ENCODE results near the gene GTF2H2. TPM values are rescaled to one million over a fixed set of nuclear protein-coding genes. Genes with fewer than 3 reads are reported as not detected.
"Not testable (repeated sequence)": the region's sequence is repeated elsewhere in the genome, so short reads cannot be mapped to it uniquely, and the experiment has no call there.

Gene GTF2H2
- total RNA-seq, 1 donor from 2014 or later: 8.4 TPM

- DNase-seq (ENCODE audit: low spot score); intact Hi-C loops (cut with DNase I): not testable (repeated sequence)
Observed at GRCh38 chr5:71018376-71019005, 49.0 kb downstream of the GTF2H2 start.

- no peak for DNase-seq (ENCODE audit: low spot score)
- intact Hi-C loops (cut with DNase I): no loop called here
Observed at GRCh38 chr5:71014176-71014575, 53.3 kb downstream of the GTF2H2 start.

DNA sequence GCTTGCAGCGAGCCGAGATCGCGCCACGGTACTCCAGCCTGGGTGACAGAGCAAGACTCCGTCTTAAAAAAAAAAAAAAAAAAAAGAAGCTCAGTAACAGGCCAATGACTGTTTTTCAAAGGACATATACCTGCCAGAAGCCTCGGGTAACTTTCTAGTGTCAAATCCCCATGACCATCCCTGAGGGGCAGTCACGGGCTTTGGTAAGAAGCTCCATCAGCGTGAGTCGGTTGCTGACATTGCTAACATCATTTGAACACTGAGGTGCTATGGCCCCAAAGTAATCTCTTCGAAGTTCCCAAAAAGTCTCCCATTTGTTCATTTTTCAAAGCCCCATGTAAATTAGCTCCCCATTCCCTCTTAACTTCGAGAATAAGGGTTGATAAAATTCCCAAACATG is 53.9 kb downstream of the GTF2H2 start:
- no peak for DNase-seq (ENCODE audit: low spot score)
- intact Hi-C loops (cut with DNase I): no loop called here

GRCh38 chr5:71011194-71011792 is 56.2 kb downstream of the GTF2H2 start:
- DNase-seq (ENCODE audit: low spot score): no peak
- intact Hi-C loops (cut with DNase I): no loop called here

DNA sequence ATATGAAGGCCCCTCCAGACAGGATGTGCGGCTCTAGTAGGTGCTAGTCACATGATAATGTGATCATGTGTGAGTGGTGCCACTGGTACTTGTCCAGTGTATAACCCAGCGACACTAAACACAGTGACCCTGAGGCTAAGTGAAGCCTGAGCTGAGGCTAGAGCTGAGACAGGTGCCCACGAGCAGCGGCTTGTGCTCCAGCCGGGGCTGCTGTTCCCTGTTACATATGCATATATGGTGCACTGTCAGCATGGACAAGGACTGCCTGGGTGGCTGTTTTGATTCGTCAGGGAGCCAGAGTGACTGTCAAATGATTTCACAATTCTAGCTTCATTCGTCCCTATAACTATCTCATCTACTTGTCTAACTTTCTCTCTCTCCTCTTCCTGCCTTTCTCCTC is 60.5 kb downstream of the GTF2H2 start:
- intact Hi-C loops (cut with DNase I); DNase-seq (ENCODE audit: low spot score): not testable (repeated sequence)

Other genes with a start within 250 kb of the GTF2H2 start
- 1.8 TPM for gene SERF1A, start 167.0 kb downstream of the GTF2H2 start, total RNA-seq
- 22.8 TPM for gene SMN1, start 142.6 kb downstream of the GTF2H2 start, total RNA-seq
- gene NAIP, start 42.3 kb downstream of the GTF2H2 start, total RNA-seq: 9.2 TPM

Measured in cardiac septum (tissue), 1 donor.